Pancreas (tissue), 10 donors: ENCODE results near the gene PTPRU. TPM values are rescaled to one million over a fixed set of nuclear protein-coding genes. Genes with fewer than 3 reads are reported as not detected.

Experiments
- ATAC-seq, 4 donors: fragments of 200-7000 bp; cut with Tn5 transposase; one replicate each; pipeline versions ENCODE4 v1.8.0 to v1.9.1; 2020; ENCODE audit warnings: mild to moderate bottlenecking in 4 of 4, moderate library complexity in 4 of 4
- DNase-seq, 6 donors: peaks; one replicate each; pipeline ENCODE4 v3.0.0-alpha.2; 2020
- FAIRE-seq: peaks from 2 replicates; lab custom pipeline; 2012; peaks lifted over from hg19 to GRCh38; lab: Jason Lieb, UNC
- H3K27ac ChIP-seq, 4 donors: fragments of 200-600 bp; sonication (generic); 1 replicate in 3 of 4; 2 replicates in 1 of 4; pipeline versions ENCODE4 v1.5.0 to v1.8.0; 2020
- H3K27me3 ChIP-seq, 4 donors: fragments of 200-600 bp; one replicate each; pipeline ENCODE4 v1.8.0; 2021
- H3K36me3 ChIP-seq, 3 donors: fragments of 200-600 bp; sonication (generic) in 1 of 3; one replicate each; pipeline versions ENCODE4 v1.5.0 to v1.8.0; 2020 to 2021
- H3K4me1 ChIP-seq, 3 donors: fragments of 200-600 bp; one replicate each; pipeline ENCODE4 v1.8.0; 2021
- H3K4me3 ChIP-seq, 4 donors: fragments of 200-600 bp; sonication (generic) in 2 of 4; one replicate each; pipeline versions ENCODE4 v1.5.0 to v1.8.0; 2020 to 2021
- H3K9me3 ChIP-seq, 4 donors: fragments of 200-600 bp; one replicate each; pipeline ENCODE4 v1.8.0; 2021
- CTCF ChIP-seq, 4 donors: fragments of 200-600 bp; sonication (generic) in 3 of 4; IDR thresholded peaks; one replicate each; pipeline versions ENCODE4 v1.5.0 to v1.8.0; 2021; ENCODE audit warnings: antibody characterized with exemption in 4 of 4
- WGBS, 2 donors: extraction: QIAGEN DNeasy Blood & Tissue Kit; methylation state at CpG; one replicate each; pipeline ENCODE4 v1.1.7; 2013; 5-methylcytosine and 5-hydroxymethylcytosine counted together
- intact Hi-C, 3 donors: fragments of 100-400 bp; cut with DNase I; formaldehyde crosslinking; loops; one replicate each; pipeline versions ENCODE4 v1.11.1 to v1.14.2; 2022
- polyA plus RNA-seq, 2 donors: library from polyadenylated mRNA; stranded (reverse); fragments of 200-250 nt; gene quantifications; one replicate each; pipeline ENCODE4 v1.2.3, GENCODE V29; 2013
- total RNA-seq, 6 donors: library from RNA; stranded (reverse); fragmentation: NEBNext Ultra II Directional in 4 of 6; extraction: Animal tissue kit (Norgen Biotek cat#: 25700) in 4 of 6; gene quantifications; one replicate each; pipeline versions ENCODE4 v1.2.1 to v1.2.4, GENCODE V29; 2021 to 2023
- donor health status: healthy with polysubstance abuse.
- donor health status: DM: no; HTN: no; CAD: no; lungs with moderate emphysema.
- donor health status: DM: no; HTN: no; CAD: no.
- donor health status: control.
- donor health status: control.
- donor health status: Bipolar disorder and iron deficiency.
- donor health status: DM: yes; HTN: yes; CAD: no.
- donor health status: DM: no; HTN: no; CAD: no.
- donor health status: DM: no; HTN: no; CAD: no.
- donor health status: DM: yes; HTN: yes; CAD: no.

The PTPRU gene
- total and polyA plus RNA-seq, 8 donors, result 12.3 to 20.9 (median 15.2) TPM

- Histone ChIP-seq H3K27ac (no peak overlapping the region), H3K27me3 (peaks cover 0 to 4% (median 0%) of the 10 kb centered on the region in 4 donors), H3K36me3 (no peaks in the 10 kb centered on the region), H3K4me1 (no peaks in the 10 kb centered on the region), H3K4me3 (no peak overlapping the region), H3K9me3 (no peaks in the 10 kb centered on the region)
- WGBS, 2 donors, result 68 to 72% methylated on average over 5 of the region's 5 CpGs
- ATAC-seq (no peak), FAIRE-seq (no peak), DNase-seq (no peak)
- TF ChIP-seq CTCF (IDR thresholded peaks at IDR 0.05), result no peak
- intact Hi-C loops, result no loop called here
Measured at GRCh38 chr1:29371332-29371731, 135.0 kb downstream of the PTPRU start.

GRCh38 chr1:29372108-29372507 is 135.8 kb downstream of the PTPRU start:
- Histone ChIP-seq H3K4me3 (no peak overlapping the region), H3K27ac (no peak overlapping the region), H3K27me3 (peaks cover 0 to 4% (median 0%) of the 10 kb centered on the region in 4 donors), H3K4me1 (no peaks in the 10 kb centered on the region), H3K9me3 (no peaks in the 10 kb centered on the region), H3K36me3 (no peaks in the 10 kb centered on the region)
- DNase-seq, result no peak
- 39 to 40% methylated on average over 4 of the region's 4 CpGs for WGBS, 2 donors
- no peak for TF ChIP-seq CTCF (IDR thresholded peaks at IDR 0.05)
- ATAC-seq, result no peak
- intact Hi-C loops, result no loop called here
- FAIRE-seq, result no peak

Other genes with a start within 250 kb of the PTPRU start
- 1 to 10 TPM in 1 of 6 donors, under 1 TPM in 5; 0.23 to 1.3 (median 0.65) TPM for gene TMEM200B, start 112.6 kb upstream of the PTPRU start, total RNA-seq
- gene TMEM200B, start 112.6 kb upstream of the PTPRU start, polyA plus RNA-seq, result under 1 TPM; 0.72 to 0.94 TPM
- gene SRSF4, start 54.6 kb upstream of the PTPRU start, total RNA-seq, result 10 to 100 TPM; 22.6 to 38.7 (median 26.6) TPM
- gene SRSF4, start 54.6 kb upstream of the PTPRU start, polyA plus RNA-seq, result 10 to 100 TPM; 56.8 to 72.6 TPM
- 10 to 100 TPM in 3 of 6 donors, 1 to 10 TPM in 3; 9.0 to 13.0 (median 9.8) TPM for gene MECR, start 5.6 kb upstream of the PTPRU start, total RNA-seq
- 10 to 100 TPM; 17.4 to 19.6 TPM for gene MECR, start 5.6 kb upstream of the PTPRU start, polyA plus RNA-seq